ENCODE measurements around the gene KCTD16.

The KCTD16 gene
- 0 to 0.44 (median 0.39) reads per million in 3 donors for total RNA-seq

GRCh38 chr5:144170276-144171024 is at the start of gene KCTD16, which contains the start of gene YIPF5:
Gene KCTD16, plus strand, starts transcription at chr5:144170873.
Gene YIPF5, minus strand, starts transcription at chr5:144170659. Its CDS starts 704 bp downstream, at chr5:144169955.
- Histone ChIP-seq H3K4me3 (ENCODE audit: insufficient read depth, low read depth, low read length, poor library complexity, severe bottlenecking) (peak within 1 kb of the TSS; percentile 80), H3K9me3 (ENCODE audit: control insufficient read depth, low read length) (no peaks in the 10 kb centered on the region), H3K27me3 (replicated peaks; ENCODE audit: control insufficient read depth, insufficient read depth, low read length, poor library complexity, severe bottlenecking) (no peaks in the 10 kb centered on the region), H3K27ac (ENCODE audit: insufficient read depth, low read length, poor library complexity, severe bottlenecking) (peak within 1 kb of the TSS; percentile 92), H3K36me3 (ENCODE audit: control insufficient read depth, insufficient read depth, low read length) (peaks cover 4% of the 10 kb centered on the region), H3K4me1 (ENCODE audit: control insufficient read depth, insufficient read depth, low read length, poor library complexity, severe bottlenecking) (peaks cover 16% of the 10 kb centered on the region)
- DNase-seq: peak; percentile 96 to 97 (median 97)

- Histone ChIP-seq H3K36me3 (ENCODE audit: control insufficient read depth, insufficient read depth, low read length) (no peaks in the 10 kb centered on the region), H3K27ac (ENCODE audit: insufficient read depth, low read length, poor library complexity, severe bottlenecking) (no peak overlapping the region), H3K9me3 (ENCODE audit: control insufficient read depth, low read length) (no peaks in the 10 kb centered on the region), H3K4me3 (ENCODE audit: insufficient read depth, low read depth, low read length, poor library complexity, severe bottlenecking) (no peak overlapping the region), H3K4me1 (ENCODE audit: control insufficient read depth, insufficient read depth, low read length, poor library complexity, severe bottlenecking) (no peaks in the 10 kb centered on the region), H3K27me3 (replicated peaks; ENCODE audit: control insufficient read depth, insufficient read depth, low read length, poor library complexity, severe bottlenecking) (no peaks in the 10 kb centered on the region)
- DNase-seq: no peak
These were observed 49.1 kb upstream of the KCTD16 start for GRCh38 chr5:144121577-144121976.

- H3K9me3 ChIP-seq (ENCODE audit: control insufficient read depth, low read length): no peaks in the 10 kb centered on the region
- H3K4me1 ChIP-seq (ENCODE audit: control insufficient read depth, insufficient read depth, low read length, poor library complexity, severe bottlenecking): no peaks in the 10 kb centered on the region
- no peaks in the 10 kb centered on the region for H3K36me3 ChIP-seq (ENCODE audit: control insufficient read depth, insufficient read depth, low read length)
- H3K27me3 ChIP-seq (replicated peaks; ENCODE audit: control insufficient read depth, insufficient read depth, low read length, poor library complexity, severe bottlenecking): no peaks in the 10 kb centered on the region
- no peak overlapping the region for H3K4me3 ChIP-seq (ENCODE audit: insufficient read depth, low read depth, low read length, poor library complexity, severe bottlenecking)
- DNase-seq: no peak
- no peak overlapping the region for H3K27ac ChIP-seq (ENCODE audit: insufficient read depth, low read length, poor library complexity, severe bottlenecking)
These were observed 48.6 kb upstream of the KCTD16 start for GRCh38 chr5:144122081-144122480.

GRCh38 chr5:144122641-144123040 is 48.0 kb upstream of the KCTD16 start:
- Histone ChIP-seq H3K36me3 (ENCODE audit: control insufficient read depth, insufficient read depth, low read length) (no peaks in the 10 kb centered on the region), H3K4me1 (ENCODE audit: control insufficient read depth, insufficient read depth, low read length, poor library complexity, severe bottlenecking) (no peaks in the 10 kb centered on the region), H3K27me3 (replicated peaks; ENCODE audit: control insufficient read depth, insufficient read depth, low read length, poor library complexity, severe bottlenecking) (no peaks in the 10 kb centered on the region), H3K27ac (ENCODE audit: insufficient read depth, low read length, poor library complexity, severe bottlenecking) (no peak overlapping the region), H3K4me3 (ENCODE audit: insufficient read depth, low read depth, low read length, poor library complexity, severe bottlenecking) (no peak overlapping the region), H3K9me3 (ENCODE audit: control insufficient read depth, low read length) (no peaks in the 10 kb centered on the region)
- no peak for DNase-seq

- Histone ChIP-seq H3K4me3 (ENCODE audit: insufficient read depth, low read depth, low read length, poor library complexity, severe bottlenecking) (no peak overlapping the region), H3K36me3 (ENCODE audit: control insufficient read depth, insufficient read depth, low read length) (no peaks in the 10 kb centered on the region), H3K9me3 (ENCODE audit: control insufficient read depth, low read length) (no peaks in the 10 kb centered on the region), H3K27me3 (replicated peaks; ENCODE audit: control insufficient read depth, insufficient read depth, low read length, poor library complexity, severe bottlenecking) (no peaks in the 10 kb centered on the region), H3K4me1 (ENCODE audit: control insufficient read depth, insufficient read depth, low read length, poor library complexity, severe bottlenecking) (no peaks in the 10 kb centered on the region), H3K27ac (ENCODE audit: insufficient read depth, low read length, poor library complexity, severe bottlenecking) (no peak overlapping the region)
- no peak for DNase-seq
These were observed 45.4 kb upstream of the KCTD16 start for GRCh38 chr5:144125163-144125726.

- no peak overlapping the region for H3K27ac ChIP-seq (ENCODE audit: insufficient read depth, low read length, poor library complexity, severe bottlenecking)
- no peak overlapping the region for H3K4me3 ChIP-seq (ENCODE audit: insufficient read depth, low read depth, low read length, poor library complexity, severe bottlenecking)
- no peaks in the 10 kb centered on the region for H3K9me3 ChIP-seq (ENCODE audit: control insufficient read depth, low read length)
- H3K27me3 ChIP-seq (replicated peaks; ENCODE audit: control insufficient read depth, insufficient read depth, low read length, poor library complexity, severe bottlenecking): no peaks in the 10 kb centered on the region
- H3K4me1 ChIP-seq (ENCODE audit: control insufficient read depth, insufficient read depth, low read length, poor library complexity, severe bottlenecking): no peaks in the 10 kb centered on the region
- H3K36me3 ChIP-seq (ENCODE audit: control insufficient read depth, insufficient read depth, low read length): no peaks in the 10 kb centered on the region
- no peak for DNase-seq
These were observed 44.0 kb upstream of the KCTD16 start for GRCh38 chr5:144126707-144127106.

GRCh38 chr5:144128844-144129243 is 41.8 kb upstream of the KCTD16 start:
- H3K27ac ChIP-seq (ENCODE audit: insufficient read depth, low read length, poor library complexity, severe bottlenecking): no peak overlapping the region
- H3K36me3 ChIP-seq (ENCODE audit: control insufficient read depth, insufficient read depth, low read length): no peaks in the 10 kb centered on the region
- H3K4me3 ChIP-seq (ENCODE audit: insufficient read depth, low read depth, low read length, poor library complexity, severe bottlenecking): no peak overlapping the region
- DNase-seq: no peak
- H3K4me1 ChIP-seq (ENCODE audit: control insufficient read depth, insufficient read depth, low read length, poor library complexity, severe bottlenecking): no peaks in the 10 kb centered on the region
- H3K9me3 ChIP-seq (ENCODE audit: control insufficient read depth, low read length): no peaks in the 10 kb centered on the region
- H3K27me3 ChIP-seq (replicated peaks; ENCODE audit: control insufficient read depth, insufficient read depth, low read length, poor library complexity, severe bottlenecking): no peaks in the 10 kb centered on the region

- H3K4me1 ChIP-seq (ENCODE audit: control insufficient read depth, insufficient read depth, low read length, poor library complexity, severe bottlenecking): no peaks in the 10 kb centered on the region
- H3K9me3 ChIP-seq (ENCODE audit: control insufficient read depth, low read length): no peaks in the 10 kb centered on the region
- no peak overlapping the region for H3K4me3 ChIP-seq (ENCODE audit: insufficient read depth, low read depth, low read length, poor library complexity, severe bottlenecking)
- no peaks in the 10 kb centered on the region for H3K27me3 ChIP-seq (replicated peaks; ENCODE audit: control insufficient read depth, insufficient read depth, low read length, poor library complexity, severe bottlenecking)
- no peak for DNase-seq
- no peaks in the 10 kb centered on the region for H3K36me3 ChIP-seq (ENCODE audit: control insufficient read depth, insufficient read depth, low read length)
- H3K27ac ChIP-seq (ENCODE audit: insufficient read depth, low read length, poor library complexity, severe bottlenecking): no peak overlapping the region
These were observed 40.4 kb upstream of the KCTD16 start for GRCh38 chr5:144130306-144130705.

- Histone ChIP-seq H3K4me1 (ENCODE audit: control insufficient read depth, insufficient read depth, low read length, poor library complexity, severe bottlenecking) (no peaks in the 10 kb centered on the region), H3K27ac (ENCODE audit: insufficient read depth, low read length, poor library complexity, severe bottlenecking) (no peak overlapping the region), H3K4me3 (ENCODE audit: insufficient read depth, low read depth, low read length, poor library complexity, severe bottlenecking) (no peak overlapping the region), H3K27me3 (replicated peaks; ENCODE audit: control insufficient read depth, insufficient read depth, low read length, poor library complexity, severe bottlenecking) (no peaks in the 10 kb centered on the region), H3K36me3 (ENCODE audit: control insufficient read depth, insufficient read depth, low read length) (no peaks in the 10 kb centered on the region), H3K9me3 (ENCODE audit: control insufficient read depth, low read length) (no peaks in the 10 kb centered on the region)
- no peak for DNase-seq
These were observed 39.4 kb upstream of the KCTD16 start for GRCh38 chr5:144131261-144131660.

- H3K27ac ChIP-seq (ENCODE audit: insufficient read depth, low read length, poor library complexity, severe bottlenecking): no peak overlapping the region
- no peaks in the 10 kb centered on the region for H3K4me1 ChIP-seq (ENCODE audit: control insufficient read depth, insufficient read depth, low read length, poor library complexity, severe bottlenecking)
- H3K4me3 ChIP-seq (ENCODE audit: insufficient read depth, low read depth, low read length, poor library complexity, severe bottlenecking): no peak overlapping the region
- H3K27me3 ChIP-seq (replicated peaks; ENCODE audit: control insufficient read depth, insufficient read depth, low read length, poor library complexity, severe bottlenecking): no peaks in the 10 kb centered on the region
- H3K36me3 ChIP-seq (ENCODE audit: control insufficient read depth, insufficient read depth, low read length): no peaks in the 10 kb centered on the region
- DNase-seq: no peak
- H3K9me3 ChIP-seq (ENCODE audit: control insufficient read depth, low read length): no peaks in the 10 kb centered on the region
These were observed 37.5 kb upstream of the KCTD16 start for GRCh38 chr5:144133050-144133633.
